Measurements from ENCODE around the gene JADE2. TPM values are rescaled to one million over a fixed set of nuclear protein-coding genes. Genes with fewer than 3 reads are reported as not detected.

JADE2 gene
- total RNA-seq, 1 experiment from 2014 or later = 39.9 TPM

GRCh38 chr5:134610725-134611124 is 85.3 kb downstream of the JADE2 start:
- no TSS peak for BruUV-seq (replicated peaks)
- no peak for ATAC-seq
- RAD21 ChIA-PET (ENCODE audit: low non-redundant PET in 1 of 2, low total read pairs in 2 of 2, uncharacterized antibody in 2 of 2, unreplicated experiment in 2 of 2) = no interaction called here
- no peaks in the 10 kb centered on the region for H3K4me1 ChIP-seq (ENCODE audit: control insufficient read depth in 1 of 2, insufficient read depth in 2 of 2, low read length in 2 of 2)
- POLR2A ChIA-PET = no interaction called here
- CTCF ChIA-PET = interaction anchor here (0.7 kb wide), 1 partner anchor 9 kb away, joined by 3 read pairs; no protein-coding TSS in a partner anchor
- no peak overlapping the region for H2AFZ ChIP-seq (ENCODE audit: low read depth, low read length, poor library complexity, severe bottlenecking)
- no peak overlapping the region for H3K4me2 ChIP-seq (ENCODE audit: low read length)
- intact Hi-C loops (cut with micrococcal nuclease) = no loop called here
- no peaks in the 10 kb centered on the region for H3K9me2 ChIP-seq (ENCODE audit: insufficient read depth)
- H3K27me3 ChIP-seq (ENCODE audit: insufficient read depth, low read length) = no peaks in the 10 kb centered on the region
- H3K4me3 ChIP-seq (replicated peaks in 1 of 2; ENCODE audit: low read depth in 1 of 2, low read length in 2 of 2) = no peak overlapping the region
- H3K9ac ChIP-seq (ENCODE audit: low read length) = no peak overlapping the region
- TF ChIP-seq, protein P1, sequence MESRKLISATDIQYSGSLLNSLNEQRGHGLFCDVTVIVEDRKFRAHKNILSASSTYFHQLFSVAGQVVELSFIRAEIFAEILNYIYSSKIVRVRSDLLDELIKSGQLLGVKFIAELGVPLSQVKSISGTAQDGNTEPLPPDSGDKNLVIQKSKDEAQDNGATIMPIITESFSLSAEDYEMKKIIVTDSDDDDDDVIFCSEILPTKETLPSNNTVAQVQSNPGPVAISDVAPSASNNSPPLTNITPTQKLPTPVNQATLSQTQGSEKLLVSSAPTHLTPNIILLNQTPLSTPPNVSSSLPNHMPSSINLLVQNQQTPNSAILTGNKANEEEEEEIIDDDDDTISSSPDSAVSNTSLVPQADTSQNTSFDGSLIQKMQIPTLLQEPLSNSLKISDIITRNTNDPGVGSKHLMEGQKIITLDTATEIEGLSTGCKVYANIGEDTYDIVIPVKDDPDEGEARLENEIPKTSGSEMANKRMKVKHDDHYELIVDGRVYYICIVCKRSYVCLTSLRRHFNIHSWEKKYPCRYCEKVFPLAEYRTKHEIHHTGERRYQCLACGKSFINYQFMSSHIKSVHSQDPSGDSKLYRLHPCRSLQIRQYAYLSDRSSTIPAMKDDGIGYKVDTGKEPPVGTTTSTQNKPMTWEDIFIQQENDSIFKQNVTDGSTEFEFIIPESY (IDR thresholded peaks at IDR 0.05; ENCODE audit: extremely low read depth, insufficient replicate concordance, low read length) = no peak
- TF ChIP-seq CBX3 (IDR thresholded peaks at IDR 0.05; ENCODE audit: low read depth) (no peak), YY1 (IDR thresholded peaks at IDR 0.05; ENCODE audit: extremely low read depth, insufficient replicate concordance, low read depth, low read length) (no peak), ELF1 (IDR thresholded peaks at IDR 0.05; ENCODE audit: borderline replicate concordance, low read depth) (no peak), EZH2phosphoT487 (IDR thresholded peaks at IDR 0.05; ENCODE audit: borderline replicate concordance) (no peak), CEBPB (IDR thresholded peaks at IDR 0.05; ENCODE audit: low read depth) (no peak), SP1 (IDR thresholded peaks at IDR 0.05; ENCODE audit: low read depth) (no peak), RAD21 (IDR thresholded peaks at IDR 0.05; ENCODE audit: low read depth) (no peak), ZFX (IDR thresholded peaks at IDR 0.05) (no peak)
- TF ChIP-seq, protein P2, sequence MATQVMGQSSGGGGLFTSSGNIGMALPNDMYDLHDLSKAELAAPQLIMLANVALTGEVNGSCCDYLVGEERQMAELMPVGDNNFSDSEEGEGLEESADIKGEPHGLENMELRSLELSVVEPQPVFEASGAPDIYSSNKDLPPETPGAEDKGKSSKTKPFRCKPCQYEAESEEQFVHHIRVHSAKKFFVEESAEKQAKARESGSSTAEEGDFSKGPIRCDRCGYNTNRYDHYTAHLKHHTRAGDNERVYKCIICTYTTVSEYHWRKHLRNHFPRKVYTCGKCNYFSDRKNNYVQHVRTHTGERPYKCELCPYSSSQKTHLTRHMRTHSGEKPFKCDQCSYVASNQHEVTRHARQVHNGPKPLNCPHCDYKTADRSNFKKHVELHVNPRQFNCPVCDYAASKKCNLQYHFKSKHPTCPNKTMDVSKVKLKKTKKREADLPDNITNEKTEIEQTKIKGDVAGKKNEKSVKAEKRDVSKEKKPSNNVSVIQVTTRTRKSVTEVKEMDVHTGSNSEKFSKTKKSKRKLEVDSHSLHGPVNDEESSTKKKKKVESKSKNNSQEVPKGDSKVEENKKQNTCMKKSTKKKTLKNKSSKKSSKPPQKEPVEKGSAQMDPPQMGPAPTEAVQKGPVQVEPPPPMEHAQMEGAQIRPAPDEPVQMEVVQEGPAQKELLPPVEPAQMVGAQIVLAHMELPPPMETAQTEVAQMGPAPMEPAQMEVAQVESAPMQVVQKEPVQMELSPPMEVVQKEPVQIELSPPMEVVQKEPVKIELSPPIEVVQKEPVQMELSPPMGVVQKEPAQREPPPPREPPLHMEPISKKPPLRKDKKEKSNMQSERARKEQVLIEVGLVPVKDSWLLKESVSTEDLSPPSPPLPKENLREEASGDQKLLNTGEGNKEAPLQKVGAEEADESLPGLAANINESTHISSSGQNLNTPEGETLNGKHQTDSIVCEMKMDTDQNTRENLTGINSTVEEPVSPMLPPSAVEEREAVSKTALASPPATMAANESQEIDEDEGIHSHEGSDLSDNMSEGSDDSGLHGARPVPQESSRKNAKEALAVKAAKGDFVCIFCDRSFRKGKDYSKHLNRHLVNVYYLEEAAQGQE (IDR thresholded peaks at IDR 0.05; ENCODE audit: low read depth) = no peak
- TF ChIP-seq, protein P3, sequence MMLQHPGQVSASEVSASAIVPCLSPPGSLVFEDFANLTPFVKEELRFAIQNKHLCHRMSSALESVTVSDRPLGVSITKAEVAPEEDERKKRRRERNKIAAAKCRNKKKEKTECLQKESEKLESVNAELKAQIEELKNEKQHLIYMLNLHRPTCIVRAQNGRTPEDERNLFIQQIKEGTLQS (IDR thresholded peaks at IDR 0.05) = no peak
- TF ChIP-seq, protein P4, sequence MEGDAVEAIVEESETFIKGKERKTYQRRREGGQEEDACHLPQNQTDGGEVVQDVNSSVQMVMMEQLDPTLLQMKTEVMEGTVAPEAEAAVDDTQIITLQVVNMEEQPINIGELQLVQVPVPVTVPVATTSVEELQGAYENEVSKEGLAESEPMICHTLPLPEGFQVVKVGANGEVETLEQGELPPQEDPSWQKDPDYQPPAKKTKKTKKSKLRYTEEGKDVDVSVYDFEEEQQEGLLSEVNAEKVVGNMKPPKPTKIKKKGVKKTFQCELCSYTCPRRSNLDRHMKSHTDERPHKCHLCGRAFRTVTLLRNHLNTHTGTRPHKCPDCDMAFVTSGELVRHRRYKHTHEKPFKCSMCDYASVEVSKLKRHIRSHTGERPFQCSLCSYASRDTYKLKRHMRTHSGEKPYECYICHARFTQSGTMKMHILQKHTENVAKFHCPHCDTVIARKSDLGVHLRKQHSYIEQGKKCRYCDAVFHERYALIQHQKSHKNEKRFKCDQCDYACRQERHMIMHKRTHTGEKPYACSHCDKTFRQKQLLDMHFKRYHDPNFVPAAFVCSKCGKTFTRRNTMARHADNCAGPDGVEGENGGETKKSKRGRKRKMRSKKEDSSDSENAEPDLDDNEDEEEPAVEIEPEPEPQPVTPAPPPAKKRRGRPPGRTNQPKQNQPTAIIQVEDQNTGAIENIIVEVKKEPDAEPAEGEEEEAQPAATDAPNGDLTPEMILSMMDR (IDR thresholded peaks at IDR 0.05 in 2 of 3, conservative IDR thresholded peaks at IDR 0.05 in 1 of 3; ENCODE audit: borderline replicate concordance in 1 of 3, insufficient read depth in 1 of 3, low read depth in 2 of 3, low read length in 2 of 3) = no peak
- H3K79me2 ChIP-seq (ENCODE audit: insufficient read depth, low read length) = no peaks in the 10 kb centered on the region
- no peaks in the 10 kb centered on the region for H4K20me1 ChIP-seq (ENCODE audit: insufficient read depth)
- peaks cover 19 to 22% of the 10 kb centered on the region in 2 experiments; a peak in 3 of 4 replicates for H3K36me3 ChIP-seq (ENCODE audit: control insufficient read depth in 1 of 2, insufficient read depth in 2 of 2, low read length in 2 of 2)
- DNase-seq (ENCODE audit: low read depth, low spot score) = no peak
- H3K9me3 ChIP-seq (ENCODE audit: control insufficient read depth in 1 of 2, insufficient read depth in 1 of 2, low read depth in 1 of 2, low read length in 2 of 2) = no peaks in the 10 kb centered on the region
- no peak overlapping the region for H3K27ac ChIP-seq (ENCODE audit: low read depth, low read length)
